ENCODE results near the gene C5orf47. TPM values are rescaled to one million over a fixed set of nuclear protein-coding genes. Genes with fewer than 3 reads are reported as not detected.

C5orf47 gene
- total RNA-seq, 6 experiments from 2014 or later = not detected

DNA sequence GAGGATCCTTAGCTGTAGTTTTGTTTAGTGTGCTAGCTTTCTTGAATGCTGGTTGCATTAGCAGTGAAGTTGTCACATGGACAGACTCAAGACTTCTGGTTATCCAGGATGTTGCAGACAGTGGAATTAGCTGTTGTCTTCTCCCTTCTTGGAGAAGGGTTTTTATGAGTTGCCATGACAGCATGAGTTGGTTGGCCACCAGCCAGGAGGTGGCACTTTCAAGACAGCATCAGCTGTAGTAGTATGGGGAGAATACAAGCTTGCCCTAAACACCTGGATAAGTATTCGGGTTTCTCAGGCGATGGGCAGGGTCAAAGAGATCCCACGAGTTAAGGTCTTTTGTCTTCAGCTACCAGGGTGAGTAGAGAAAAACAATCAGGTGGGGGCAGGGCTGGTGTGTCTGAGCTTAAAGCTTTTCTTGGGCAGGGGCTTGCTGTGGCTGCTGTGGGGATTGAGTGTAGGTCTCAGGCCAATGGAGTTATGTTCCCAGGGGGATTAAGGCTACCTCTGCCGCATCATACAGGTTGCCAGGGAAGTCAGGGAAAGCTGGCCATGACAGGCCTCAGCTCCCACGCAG, 7.7 kb upstream of the C5orf47 start:
- Mint-ChIP-seq H3K27me3 (ENCODE audit: insufficient read depth) (peaks cover 26% of the 10 kb centered on the region), H3K36me3 (ENCODE audit: low read depth) (no peaks in the 10 kb centered on the region), H3K27ac (no peak overlapping the region), H3K4me1 (ENCODE audit: low read depth) (no peaks in the 10 kb centered on the region), H3K4me3 (no peak overlapping the region), H3K9me3 (no peaks in the 10 kb centered on the region)
- DNase-seq = peak; percentile 18
- no peak for TF ChIP-seq CTCF (IDR thresholded peaks at IDR 0.05)

GRCh38 chr5:173984218-173984617, 4.8 kb upstream of the C5orf47 start:
- H3K27ac Mint-ChIP-seq = no peak overlapping the region
- peaks cover 16% of the 10 kb centered on the region for H3K27me3 Mint-ChIP-seq (ENCODE audit: insufficient read depth)
- DNase-seq = peak; percentile 15
- no peaks in the 10 kb centered on the region for H3K9me3 Mint-ChIP-seq
- no peaks in the 10 kb centered on the region for H3K36me3 Mint-ChIP-seq (ENCODE audit: low read depth)
- TF ChIP-seq CTCF (IDR thresholded peaks at IDR 0.05) = peak; percentile 56; the same call in 1 of the 2 replicates
- H3K4me3 Mint-ChIP-seq = no peak overlapping the region
- H3K4me1 Mint-ChIP-seq (ENCODE audit: low read depth) = no peaks in the 10 kb centered on the region

DNA sequence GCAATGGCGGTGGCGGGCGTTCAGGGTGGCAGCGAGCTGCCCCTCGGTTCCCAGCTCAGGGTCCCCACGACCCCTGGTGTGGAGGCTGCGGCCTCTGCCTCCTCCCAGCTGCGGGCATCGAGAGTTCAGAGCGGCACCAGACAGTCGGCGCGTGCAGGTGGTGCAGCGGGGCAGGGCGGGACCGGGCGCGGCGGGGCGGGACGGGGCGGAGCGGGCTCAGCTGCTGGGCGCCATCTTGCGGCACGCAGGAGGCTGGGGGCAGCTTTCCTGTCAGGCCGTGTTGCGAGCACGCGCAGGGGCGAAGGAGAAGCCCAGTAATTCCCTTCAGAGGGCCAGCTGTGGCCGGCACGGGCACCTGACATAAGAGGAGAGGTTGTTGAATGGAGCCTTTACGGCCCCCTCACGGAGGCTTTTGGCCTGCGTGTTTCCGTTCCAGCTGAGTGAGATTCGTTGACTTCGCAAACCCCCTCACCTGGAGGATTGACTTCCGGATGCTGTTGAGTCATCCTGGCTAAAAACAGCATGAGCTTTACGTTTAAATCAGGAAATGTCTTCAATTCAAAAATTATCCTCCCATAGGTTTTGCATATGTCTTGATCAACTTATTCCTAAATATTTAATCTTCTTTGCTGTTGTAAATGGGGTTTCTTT, 587 bp downstream of the C5orf47 start:
- peaks cover 4% of the 10 kb centered on the region; the same call in 1 of the 2 replicates for H3K27me3 Mint-ChIP-seq (ENCODE audit: insufficient read depth)
- H3K36me3 Mint-ChIP-seq (ENCODE audit: low read depth) = no peaks in the 10 kb centered on the region
- no peaks in the 10 kb centered on the region for H3K4me1 Mint-ChIP-seq (ENCODE audit: low read depth)
- no peak overlapping the region for H3K27ac Mint-ChIP-seq
- TF ChIP-seq CTCF (IDR thresholded peaks at IDR 0.05) = no peak
- no peak overlapping the region for H3K4me3 Mint-ChIP-seq
- DNase-seq = no peak
- no peaks in the 10 kb centered on the region for H3K9me3 Mint-ChIP-seq

GRCh38 chr5:173997331-173997730, 8.4 kb downstream of the C5orf47 start:
- TF ChIP-seq CTCF (IDR thresholded peaks at IDR 0.05) = no peak
- peaks cover 1% of the 10 kb centered on the region for H3K27me3 Mint-ChIP-seq (ENCODE audit: insufficient read depth)
- H3K9me3 Mint-ChIP-seq = no peaks in the 10 kb centered on the region
- H3K4me3 Mint-ChIP-seq = no peak overlapping the region
- no peaks in the 10 kb centered on the region for H3K36me3 Mint-ChIP-seq (ENCODE audit: low read depth)
- no peak for DNase-seq
- H3K4me1 Mint-ChIP-seq (ENCODE audit: low read depth) = 0 out of 2 replicates have a peak, but pooled peaks cover 7% of the 10 kb centered on the region
- H3K27ac Mint-ChIP-seq = no peak overlapping the region

GRCh38 chr5:173998531-173998930, 9.6 kb downstream of the C5orf47 start:
- 0 out of 2 replicates have a peak, but pooled peaks cover 7% of the 10 kb centered on the region for H3K4me1 Mint-ChIP-seq (ENCODE audit: low read depth)
- DNase-seq = no peak
- H3K27ac Mint-ChIP-seq = no peak overlapping the region
- H3K9me3 Mint-ChIP-seq = no peaks in the 10 kb centered on the region
- peaks cover 2% of the 10 kb centered on the region for H3K27me3 Mint-ChIP-seq (ENCODE audit: insufficient read depth)
- no peak overlapping the region for H3K4me3 Mint-ChIP-seq
- H3K36me3 Mint-ChIP-seq (ENCODE audit: low read depth) = no peaks in the 10 kb centered on the region
- no peak for TF ChIP-seq CTCF (IDR thresholded peaks at IDR 0.05)

Data from HFFc6 (cell line).